Raji (cell line): ENCODE data around the gene MAML2.

Experiments
- POLR2A ChIP-seq: IDR thresholded peaks from 2 replicates; pipeline ENCODE4 v1.6.1; 2011; ENCODE audit warnings: low read depth, low read length, control low read depth; ENCODE audit not compliant: insufficient read depth

The MAML2 gene

DNA sequence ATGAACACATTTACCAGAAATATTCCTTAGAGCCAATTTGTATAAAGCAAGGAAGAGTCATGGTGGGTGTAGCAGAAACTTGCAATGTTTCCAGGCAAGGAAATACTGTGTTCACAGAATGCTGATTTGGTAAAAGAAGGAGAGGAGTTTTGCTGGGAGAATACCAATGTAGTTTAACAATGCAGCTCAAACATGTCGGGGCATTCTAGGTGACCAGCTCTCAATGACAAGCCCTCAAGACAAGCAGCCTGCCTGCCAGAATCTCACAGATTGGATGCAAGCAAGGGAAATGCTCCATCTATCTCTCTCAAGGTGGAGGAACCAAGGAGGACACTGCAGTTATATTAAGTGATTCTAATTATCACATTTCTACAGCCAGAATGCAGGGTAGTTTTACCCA is 190.4 kb downstream of the MAML2 start:
- no peak for TF ChIP-seq POLR2A

DNA sequence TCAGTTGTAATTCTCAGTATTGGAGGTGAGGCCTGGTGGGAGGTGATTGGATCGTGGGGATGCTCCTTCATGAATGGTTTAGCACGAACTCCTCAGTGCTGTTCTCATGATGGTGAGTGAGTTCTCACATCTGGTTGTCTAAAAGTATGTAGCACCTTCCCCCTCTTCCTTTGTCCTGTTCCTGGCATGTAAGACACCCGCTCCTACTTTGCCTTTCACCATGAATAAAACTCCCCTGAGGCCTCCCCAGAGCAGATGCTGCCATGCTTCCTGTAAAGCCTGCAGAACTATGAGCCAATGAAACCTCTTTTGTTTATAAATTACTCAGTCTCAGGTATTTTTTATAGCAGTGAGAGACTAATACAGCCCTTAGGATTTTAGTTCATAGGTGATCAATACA is 191.5 kb downstream of the MAML2 start:
- no peak for TF ChIP-seq POLR2A

DNA sequence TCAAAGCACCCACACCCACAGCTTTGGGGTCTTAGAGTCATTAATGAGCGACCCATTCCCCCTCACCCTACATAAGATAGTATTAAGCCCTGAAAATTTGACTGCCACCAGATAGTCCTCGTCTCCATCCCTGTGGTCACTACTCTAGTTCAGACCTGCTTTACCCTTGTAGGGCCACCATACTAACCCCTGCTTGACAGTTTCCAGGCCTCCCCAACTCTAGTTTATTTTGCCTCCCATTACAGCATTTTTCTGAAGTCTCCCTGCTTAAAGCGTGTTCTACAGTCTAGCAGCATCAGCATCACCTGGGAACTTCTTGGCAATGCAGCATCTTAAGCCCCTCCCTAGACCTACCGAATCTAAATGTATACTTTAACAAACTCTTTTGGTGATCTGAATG is 192.4 kb downstream of the MAML2 start:
- no peak for TF ChIP-seq POLR2A

DNA sequence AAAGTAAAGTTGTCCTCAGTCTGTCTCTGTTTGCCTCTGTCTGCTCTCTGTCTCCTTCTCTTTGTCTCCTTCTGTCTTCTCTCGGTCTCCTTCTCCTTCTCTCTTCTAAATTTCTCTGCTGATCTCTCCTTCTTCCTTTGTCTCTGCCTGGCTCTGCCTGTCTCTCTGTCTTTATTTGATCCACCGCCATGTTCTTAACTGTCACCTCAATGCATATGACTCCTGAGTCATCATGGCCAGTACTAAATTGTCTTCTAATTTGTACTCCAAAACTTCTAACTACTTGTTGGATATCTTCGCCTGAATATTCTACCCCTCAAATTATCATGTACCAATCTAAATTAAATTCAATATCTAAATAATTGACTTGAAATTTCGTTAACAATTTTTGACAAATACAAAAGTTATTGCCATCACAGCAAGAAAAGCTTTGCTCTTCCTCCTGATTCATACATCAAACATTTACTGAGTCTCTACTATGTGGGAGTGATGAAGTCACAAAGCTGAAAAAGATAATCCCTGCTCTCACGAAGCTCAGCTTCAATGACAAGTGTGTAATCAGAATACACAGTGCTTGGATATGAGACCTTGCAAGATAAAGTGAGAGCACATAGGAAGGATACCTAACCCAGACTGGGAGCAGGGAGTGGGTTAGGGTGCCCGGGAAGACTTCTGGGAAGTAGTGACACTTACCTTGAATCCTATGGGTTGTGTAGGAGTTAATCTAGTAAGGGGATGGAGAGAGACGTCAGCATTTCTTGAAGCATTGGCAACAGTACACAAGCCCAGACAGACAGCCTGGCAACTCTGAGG is 193.0 kb downstream of the MAML2 start:
- TF ChIP-seq POLR2A: no peak

DNA sequence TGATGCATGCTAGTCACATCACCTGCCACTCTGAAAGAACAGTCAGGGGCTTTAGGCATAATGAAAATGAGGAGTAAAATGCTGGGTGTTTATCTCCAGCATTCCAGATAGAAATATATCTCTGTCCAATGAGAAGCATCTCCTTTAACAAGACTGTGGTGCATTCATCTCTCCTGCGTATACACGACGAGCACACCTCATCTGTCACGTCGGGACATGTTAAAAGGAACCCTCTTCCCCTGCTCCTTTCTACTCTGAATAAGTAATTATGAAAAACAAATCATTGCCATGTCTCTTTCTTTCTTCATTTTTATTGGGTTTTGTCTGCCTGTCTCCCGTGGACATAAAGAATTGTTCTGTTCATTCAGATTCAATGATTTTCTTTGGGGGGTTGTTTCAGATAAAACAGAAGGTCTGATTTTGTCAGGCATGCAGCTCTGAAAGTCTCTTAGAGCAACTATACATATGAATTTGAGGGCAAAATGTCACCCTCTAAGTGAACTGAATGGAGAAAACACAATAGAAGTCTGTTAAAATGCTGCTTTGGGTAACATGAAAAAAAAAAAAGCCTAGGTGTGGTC is 195.0 kb downstream of the MAML2 start:
- no peak for TF ChIP-seq POLR2A

DNA sequence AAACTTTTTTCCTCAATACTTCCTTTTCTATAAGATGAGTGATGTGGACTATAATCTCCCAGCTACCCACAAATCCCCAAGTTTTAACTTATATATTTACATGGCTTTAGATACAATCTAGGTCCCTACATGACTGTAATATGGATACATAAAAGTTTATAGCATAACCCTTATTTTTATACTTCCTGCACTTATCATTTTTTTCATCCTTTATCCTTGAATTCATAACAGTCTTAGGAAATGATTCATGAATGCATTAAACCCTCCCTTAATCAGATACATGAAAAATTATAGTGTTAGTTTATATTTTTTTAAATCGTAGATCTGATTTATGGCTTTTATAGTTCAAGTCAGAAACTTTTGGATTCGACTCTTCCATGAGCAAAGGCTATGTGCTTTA is 195.8 kb downstream of the MAML2 start:
- TF ChIP-seq POLR2A: no peak

DNA sequence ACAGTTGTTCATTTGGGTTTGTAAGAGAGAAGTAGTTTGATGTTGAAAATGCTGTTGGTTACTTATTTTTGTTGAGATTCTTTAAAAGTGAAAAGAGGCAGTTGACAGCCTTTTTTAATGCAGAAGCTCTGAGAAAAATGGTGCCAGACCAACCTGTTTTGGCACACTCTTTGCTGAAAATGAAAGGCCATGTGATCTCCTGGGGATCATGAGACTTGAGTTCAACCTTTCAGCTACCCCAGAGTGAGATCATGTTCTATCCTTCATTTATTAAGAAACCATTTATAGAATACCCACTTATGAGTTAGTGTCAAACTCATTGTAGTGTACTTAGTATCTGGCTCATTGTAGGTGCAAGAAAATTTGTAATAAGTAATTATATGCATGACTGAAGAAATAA is 196.2 kb downstream of the MAML2 start:
- TF ChIP-seq POLR2A: no peak

DNA sequence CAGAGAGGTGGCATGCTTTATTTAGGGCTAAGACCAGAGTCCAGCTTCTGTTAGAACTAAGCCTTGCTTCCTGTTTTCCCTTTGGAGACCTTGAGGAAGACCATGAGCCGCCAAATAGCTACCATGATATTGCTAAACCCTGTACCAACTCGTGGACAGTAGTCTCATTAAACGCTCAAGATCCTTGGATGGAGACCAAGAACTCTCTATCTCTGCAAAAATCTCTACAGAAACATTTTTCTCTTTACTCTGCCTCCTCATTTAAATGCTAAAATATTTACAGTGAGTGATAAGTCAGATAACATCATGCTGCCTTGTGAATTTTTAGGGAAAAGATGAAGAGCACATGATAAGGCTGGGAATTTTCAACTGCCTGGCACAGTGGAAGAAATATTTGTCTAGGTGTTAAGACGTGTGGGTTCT is 197.8 kb downstream of the MAML2 start:
- no peak for TF ChIP-seq POLR2A

DNA sequence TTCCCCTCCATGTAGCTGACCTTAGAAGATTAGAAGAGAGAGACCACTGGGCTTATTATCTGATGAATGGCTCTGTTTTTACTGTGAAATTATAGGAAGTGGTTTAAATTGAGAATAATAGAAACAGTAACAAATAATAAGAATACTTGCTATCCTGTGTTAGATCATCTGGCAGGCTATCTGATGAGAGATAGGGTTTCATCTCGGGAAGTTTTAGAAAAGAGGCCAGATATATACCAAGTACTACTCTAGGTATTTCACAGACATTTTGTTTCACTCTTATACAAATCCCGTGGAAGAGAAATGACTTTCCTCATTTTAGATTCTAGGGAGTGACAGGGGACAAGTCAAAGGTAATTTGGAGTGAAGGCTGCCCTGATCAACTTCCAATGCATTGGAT is 198.4 kb downstream of the MAML2 start:
- TF ChIP-seq POLR2A: no peak

DNA sequence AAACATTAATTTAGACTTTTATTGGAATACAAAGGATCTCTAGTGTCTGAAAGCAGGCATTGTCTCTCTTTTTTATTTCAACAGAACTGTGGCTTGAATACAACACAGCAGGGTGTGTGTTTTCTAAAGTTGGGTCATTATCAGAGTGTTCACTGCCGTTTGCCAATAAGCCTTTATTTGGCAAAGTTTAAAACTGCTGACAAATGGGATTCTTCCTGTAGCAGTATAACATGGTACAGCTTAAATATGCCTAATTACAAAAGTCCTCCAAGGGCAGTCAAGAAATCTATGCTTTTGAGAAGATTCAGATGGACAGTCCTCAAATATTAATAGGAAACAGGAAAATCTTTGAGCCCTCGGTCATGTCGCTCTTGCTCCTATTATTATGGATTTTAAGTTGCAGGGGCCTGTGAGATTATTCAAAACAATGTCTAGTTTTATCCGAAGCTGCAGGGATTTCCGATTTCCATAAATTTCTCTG is 199.9 kb downstream of the MAML2 start:
- no peak for TF ChIP-seq POLR2A

DNA sequence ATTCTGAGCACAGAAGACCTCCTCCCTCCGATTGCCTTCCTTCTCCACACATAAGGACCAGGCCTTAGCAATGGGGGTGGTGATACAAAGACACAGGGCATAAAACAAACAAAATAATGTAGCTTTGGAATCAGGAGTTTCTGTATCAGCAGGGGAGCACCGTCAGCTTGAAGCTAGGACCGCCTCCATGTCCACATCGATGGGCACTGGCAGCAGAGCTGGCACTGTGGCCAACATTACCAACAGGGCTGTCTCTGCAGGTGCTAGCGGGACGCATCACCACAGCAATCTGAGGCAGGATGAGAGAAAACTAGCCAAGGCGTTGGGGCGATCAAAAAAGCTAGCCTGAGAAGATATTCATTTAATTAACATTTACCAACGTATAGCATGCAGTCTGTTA is 201.4 kb downstream of the MAML2 start:
- no peak for TF ChIP-seq POLR2A

DNA sequence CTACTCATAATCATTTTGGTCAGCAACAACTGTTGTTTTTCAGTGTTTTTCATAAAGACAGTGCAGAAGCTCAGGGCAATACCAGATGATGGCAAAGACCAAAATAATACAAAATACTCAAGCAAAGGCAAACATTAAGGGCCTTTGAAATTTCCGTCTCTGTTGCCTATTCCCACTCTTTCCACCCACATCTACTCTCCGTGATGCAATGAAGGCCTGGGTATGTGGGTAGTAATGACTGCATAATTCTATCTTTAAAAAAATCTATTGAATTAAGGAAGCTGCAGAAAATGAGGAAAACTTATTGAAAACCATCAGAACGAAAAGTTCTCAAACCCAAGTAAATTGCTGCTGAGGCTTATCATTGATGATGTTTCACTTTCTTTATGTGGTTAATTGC is 203.3 kb downstream of the MAML2 start:
- no peak for TF ChIP-seq POLR2A

DNA sequence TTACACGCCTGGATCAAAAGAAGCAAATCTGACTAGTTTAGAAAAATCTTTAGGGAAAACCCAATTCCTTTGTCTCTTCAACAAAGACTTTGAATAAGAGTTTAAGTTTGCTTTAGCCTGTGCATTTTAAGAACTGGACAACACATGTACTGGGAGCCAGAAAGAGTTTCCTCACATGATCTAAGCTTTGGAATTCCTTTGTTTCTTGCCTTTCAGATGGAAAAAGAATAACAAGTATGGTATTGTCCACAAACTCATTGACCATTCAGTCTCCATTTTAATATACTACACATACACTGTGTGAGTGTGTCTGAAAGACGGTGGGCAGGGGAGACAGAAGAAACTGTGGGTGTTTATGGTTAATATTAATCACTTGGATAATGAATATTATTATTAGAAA is 205.6 kb downstream of the MAML2 start:
- no peak for TF ChIP-seq POLR2A

DNA sequence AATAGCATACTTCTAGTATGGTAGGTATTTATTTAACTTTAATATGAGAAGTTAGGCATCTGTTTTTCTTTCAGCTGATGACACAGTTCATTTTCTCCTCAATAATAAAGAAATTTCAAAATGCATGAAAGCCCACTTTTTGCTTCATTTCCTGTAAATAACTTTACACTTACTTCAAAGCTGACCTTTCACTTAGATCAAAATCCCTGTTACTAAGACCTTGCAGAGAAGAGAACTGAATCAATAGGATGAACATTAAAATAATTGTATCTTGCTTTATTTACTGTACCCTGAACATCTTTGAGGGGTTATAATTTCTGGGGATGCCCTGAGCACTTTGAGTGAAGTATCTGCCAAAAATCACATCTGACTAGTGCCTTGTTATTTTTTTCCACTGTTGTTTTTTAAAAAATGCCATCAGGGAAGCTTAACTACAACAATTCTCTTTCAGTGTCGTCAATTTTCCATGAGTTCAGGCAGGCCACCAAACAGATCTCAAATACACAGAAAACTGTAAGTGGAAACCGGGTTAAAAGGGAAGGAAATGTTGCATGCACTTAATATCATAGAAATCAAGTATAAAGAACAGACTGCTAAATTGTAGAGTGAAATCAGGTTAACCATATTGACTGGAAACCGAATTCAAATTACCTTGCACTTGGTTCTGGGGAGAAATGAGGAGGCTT is 206.2 kb downstream of the MAML2 start:
- TF ChIP-seq POLR2A: no peak

DNA sequence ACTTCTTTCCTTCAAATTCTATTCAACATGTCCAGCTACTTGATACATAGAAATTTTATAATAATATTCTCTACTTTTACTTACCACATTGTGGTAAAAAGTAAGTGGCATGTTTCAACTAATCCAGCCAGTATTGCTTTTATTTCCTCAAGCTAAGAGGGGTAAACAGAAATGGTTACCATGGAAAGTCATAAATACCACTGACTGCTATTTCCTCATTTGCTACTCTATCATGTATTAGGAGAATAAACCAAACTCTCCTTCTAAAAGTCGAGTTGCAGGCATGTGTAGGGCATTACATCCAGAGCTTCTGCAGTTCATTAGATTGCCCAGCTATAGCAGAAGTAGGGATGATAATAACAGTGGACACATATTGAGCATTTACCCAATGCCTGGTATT is 208.4 kb downstream of the MAML2 start:
- no peak for TF ChIP-seq POLR2A

DNA sequence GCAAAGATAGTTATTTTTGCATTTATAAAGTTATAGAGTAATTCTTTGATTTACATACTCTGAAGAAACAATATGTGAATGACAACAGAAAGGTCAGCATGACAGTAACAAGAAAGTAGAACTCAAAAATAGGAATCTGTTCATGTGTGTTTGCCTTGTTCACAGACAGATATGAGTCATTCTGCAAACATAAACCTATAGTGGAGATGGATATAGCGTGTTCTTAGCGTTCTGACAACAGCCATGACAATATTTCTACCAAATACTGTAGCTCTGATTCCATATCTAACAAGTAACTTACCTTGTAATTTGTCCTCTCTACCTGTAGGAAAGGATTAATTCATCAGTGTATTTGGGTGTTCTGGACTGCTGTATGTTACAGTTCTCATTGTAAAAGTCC is 210.6 kb downstream of the MAML2 start:
- TF ChIP-seq POLR2A: no peak
